Measurements from ENCODE around the gene RASSF1.
"Not testable (repeated sequence)": the region's sequence is repeated elsewhere in the genome, so short reads cannot be mapped to it uniquely, and the experiment has no call there.

The RASSF1 gene

DNA sequence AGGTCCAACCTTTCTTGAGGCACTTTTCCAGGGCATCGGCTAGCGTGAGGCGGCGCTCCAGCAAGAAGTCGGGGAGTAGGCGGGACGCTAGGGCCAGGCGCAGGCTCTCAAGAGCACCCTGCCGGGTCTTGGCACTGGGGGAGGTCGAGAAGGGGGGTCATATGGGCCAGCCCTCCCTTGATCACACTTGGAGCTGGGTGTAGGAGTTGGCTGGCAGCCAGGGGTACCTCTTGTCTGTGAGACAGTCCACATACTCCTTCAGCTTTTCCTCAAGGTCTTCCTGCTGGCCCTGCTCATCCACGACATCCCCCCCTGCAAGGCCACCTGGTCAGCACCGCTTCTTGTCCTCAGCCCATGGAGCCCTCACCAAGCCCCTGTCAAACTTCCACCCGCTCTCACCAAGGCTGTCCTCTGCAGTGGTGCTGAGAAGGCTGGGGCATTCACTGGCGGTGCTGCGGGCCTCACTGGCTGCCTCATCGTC lies 50.4 kb downstream of the RASSF1 start:
- H3K4me1 Mint-ChIP-seq: peaks cover 19% of the 10 kb centered on the region
- ATAC-seq (ENCODE audit: low read depth) (no peak), DNase-seq (ENCODE audit: low spot score in 2 of 2) (no peak)
- H3K27me3 Mint-ChIP-seq: no peaks in the 10 kb centered on the region
- H3K36me3 Mint-ChIP-seq: peaks cover 5% of the 10 kb centered on the region
- H3K27ac Mint-ChIP-seq: no peak overlapping the region
- H3K4me3 Mint-ChIP-seq: no peak overlapping the region
- no peaks in the 10 kb centered on the region for H3K9me3 Mint-ChIP-seq

- Mint-ChIP-seq H3K27me3 (no peaks in the 10 kb centered on the region), H3K4me1 (peaks cover 19% of the 10 kb centered on the region), H3K36me3 (peaks cover 5% of the 10 kb centered on the region), H3K9me3 (no peaks in the 10 kb centered on the region), H3K4me3 (no peak overlapping the region), H3K27ac (no peak overlapping the region)
- DNase-seq (ENCODE audit: low spot score in 2 of 2) (no peak), ATAC-seq (ENCODE audit: low read depth) (no peak)
These were observed 51.5 kb downstream of the RASSF1 start for GRCh38 chr3:50289130-50289529.

DNA sequence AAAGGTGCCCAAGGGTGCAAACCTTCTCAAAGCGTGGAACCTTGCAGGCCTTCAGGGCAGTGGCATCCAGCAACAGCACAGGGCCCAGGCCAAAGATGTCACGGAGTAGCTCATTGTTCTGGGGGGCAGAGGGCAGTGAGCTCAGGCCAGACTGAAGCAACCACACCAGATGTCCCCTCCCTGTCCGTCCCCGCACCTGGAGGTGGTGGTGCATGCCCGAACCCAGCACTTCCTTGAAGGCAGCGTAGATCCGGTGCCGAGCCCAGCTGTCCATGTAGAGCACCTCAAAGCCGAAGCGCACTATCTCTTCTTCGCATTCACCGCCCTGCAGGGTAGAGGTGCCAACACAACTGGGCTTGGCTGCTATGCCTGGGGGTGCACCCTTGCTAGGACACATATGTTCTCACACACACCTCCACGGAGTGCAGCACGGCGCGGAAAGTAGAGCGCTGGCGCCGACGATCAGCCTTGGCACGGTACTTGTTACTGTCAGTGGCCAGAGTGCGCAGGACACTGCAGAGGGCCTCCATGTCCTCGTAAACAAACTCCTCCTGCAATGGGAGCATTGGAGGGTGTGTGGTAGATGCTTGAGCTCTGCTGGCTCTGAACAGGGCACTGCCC lies 52.1 kb downstream of the RASSF1 start:
- no peaks in the 10 kb centered on the region for H3K27me3 Mint-ChIP-seq
- no peaks in the 10 kb centered on the region for H3K9me3 Mint-ChIP-seq
- no peak overlapping the region for H3K27ac Mint-ChIP-seq
- H3K36me3 Mint-ChIP-seq: peaks cover 5% of the 10 kb centered on the region
- DNase-seq (ENCODE audit: low spot score in 2 of 2) (no peak), ATAC-seq (ENCODE audit: low read depth) (no peak)
- H3K4me1 Mint-ChIP-seq: peaks cover 19% of the 10 kb centered on the region
- no peak overlapping the region for H3K4me3 Mint-ChIP-seq

GRCh38 chr3:50287262-50287661 lies 53.4 kb downstream of the RASSF1 start:
- no peaks in the 10 kb centered on the region for H3K9me3 Mint-ChIP-seq
- no peak overlapping the region for H3K4me3 Mint-ChIP-seq
- no peak overlapping the region for H3K27ac Mint-ChIP-seq
- peaks cover 5% of the 10 kb centered on the region for H3K36me3 Mint-ChIP-seq
- DNase-seq (ENCODE audit: low spot score in 2 of 2): no peak
- no peak for ATAC-seq (ENCODE audit: low read depth)
- H3K27me3 Mint-ChIP-seq: no peaks in the 10 kb centered on the region
- peaks cover 11% of the 10 kb centered on the region for H3K4me1 Mint-ChIP-seq

GRCh38 chr3:50286322-50287227 lies 54.1 kb downstream of the RASSF1 start:
- DNase-seq (ENCODE audit: low spot score in 2 of 2) (no peak), ATAC-seq (ENCODE audit: low read depth) (no peak)
- H3K27ac Mint-ChIP-seq: no peak overlapping the region
- H3K36me3 Mint-ChIP-seq: peaks cover 5% of the 10 kb centered on the region
- no peaks in the 10 kb centered on the region for H3K9me3 Mint-ChIP-seq
- no peaks in the 10 kb centered on the region for H3K27me3 Mint-ChIP-seq
- H3K4me1 Mint-ChIP-seq: peaks cover 9% of the 10 kb centered on the region
- no peak overlapping the region for H3K4me3 Mint-ChIP-seq

- ATAC-seq (ENCODE audit: low read depth); DNase-seq (ENCODE audit: low spot score in 2 of 2); H3K27ac Mint-ChIP-seq; H3K9me3 Mint-ChIP-seq; H3K36me3 Mint-ChIP-seq; H3K4me3 Mint-ChIP-seq; H3K4me1 Mint-ChIP-seq; H3K27me3 Mint-ChIP-seq: not testable (repeated sequence)
These were observed 56.5 kb downstream of the RASSF1 start for GRCh38 chr3:50284121-50284520.

Measured in memory B cell (primary cell).